ENCODE measurements around the gene ATL2. TPM values are rescaled to one million over a fixed set of nuclear protein-coding genes. Genes with fewer than 3 reads are reported as not detected.

Gene ATL2
- total RNA-seq, 1 donor from 2014 or later, result 43.2 TPM

- no peak for DNase-seq
- intact Hi-C loops (cut with micrococcal nuclease), result loop anchor here (10.0 kb wide), 1 partner anchor 1923 kb away; the partner anchor contains the start of gene CRIM1
- Mint-ChIP-seq H3K27ac (peak overlapping the region; percentile 4), H3K4me3 (no peak overlapping the region), H3K36me3 (ENCODE audit: low read depth) (no peaks in the 10 kb centered on the region), H3K27me3 (no peaks in the 10 kb centered on the region), H3K4me1 (peaks cover 3% of the 10 kb centered on the region), H3K9me3 (no peaks in the 10 kb centered on the region)
- TF ChIP-seq CTCF (IDR thresholded peaks at IDR 0.05), result no peak
- CTCF ChIA-PET, result interaction anchor here (1.6 kb wide), 1 partner anchor 882 kb away, joined by 5 read pairs; no protein-coding TSS in a partner anchor
- no peak for ATAC-seq (ENCODE audit: low read depth)
- POLR2A ChIA-PET, result no interaction called here
These were observed 99.6 kb downstream of the ATL2 start for GRCh38 chr2:38277245-38278116.

GRCh38 chr2:38274286-38275276, 102.5 kb downstream of the ATL2 start:
- ATAC-seq (ENCODE audit: low read depth), result peak; percentile 56
- Mint-ChIP-seq H3K36me3 (ENCODE audit: low read depth) (no peaks in the 10 kb centered on the region), H3K4me3 (no peak overlapping the region), H3K27me3 (no peaks in the 10 kb centered on the region), H3K9me3 (no peaks in the 10 kb centered on the region), H3K4me1 (peaks cover 3% of the 10 kb centered on the region), H3K27ac (no peak overlapping the region)
- POLR2A ChIA-PET, result interaction anchor here (0.7 kb wide), 2 partner anchors 208 to 477 kb away, joined by 4 to 6 read pairs; no protein-coding TSS in a partner anchor
- TF ChIP-seq CTCF (IDR thresholded peaks at IDR 0.05), result no peak
- intact Hi-C loops (cut with micrococcal nuclease), result loop anchor here (1.0 to 10.0 kb wide), 7 partner anchors 292 to 1920 kb away; partner anchors contain the start of gene CRIM1
- no peak for DNase-seq
- CTCF ChIA-PET, result interaction anchor here (0.6 to 1.5 kb wide), 12 partner anchors 159 to 1496 kb away, joined by 3 to 17 read pairs (median 3); partner anchors contain the start of gene RMDN2

GRCh38 chr2:38271697-38272096, 105.4 kb downstream of the ATL2 start:
- POLR2A ChIA-PET, result no interaction called here
- Mint-ChIP-seq H3K27me3 (no peaks in the 10 kb centered on the region), H3K9me3 (no peaks in the 10 kb centered on the region), H3K27ac (no peak overlapping the region), H3K4me1 (no peaks in the 10 kb centered on the region), H3K4me3 (no peak overlapping the region), H3K36me3 (ENCODE audit: low read depth) (no peaks in the 10 kb centered on the region)
- CTCF ChIA-PET, result no interaction called here
- ATAC-seq (ENCODE audit: low read depth) (no peak), DNase-seq (no peak)
- intact Hi-C loops (cut with micrococcal nuclease), result loop anchor here (5.0 to 10.0 kb wide), 2 partner anchors 859 to 1917 kb away; partner anchors contain the start of gene CRIM1
- TF ChIP-seq CTCF (IDR thresholded peaks at IDR 0.05), result no peak

- Mint-ChIP-seq H3K27ac (no peak overlapping the region), H3K27me3 (no peaks in the 10 kb centered on the region), H3K4me1 (no peaks in the 10 kb centered on the region), H3K9me3 (peaks cover 2% of the 10 kb centered on the region), H3K4me3 (no peak overlapping the region), H3K36me3 (ENCODE audit: low read depth) (no peaks in the 10 kb centered on the region)
- ATAC-seq (ENCODE audit: low read depth) (no peak), DNase-seq (no peak)
- POLR2A ChIA-PET, result no interaction called here
- CTCF ChIA-PET, result no interaction called here
- intact Hi-C loops (cut with micrococcal nuclease), result no loop called here
- TF ChIP-seq CTCF (IDR thresholded peaks at IDR 0.05), result no peak
These were observed 107.7 kb downstream of the ATL2 start for GRCh38 chr2:38269421-38269820.
